GM12892 (cell line): ENCODE data around the gene ZNF689.

Experiments used
- POLR2A ChIP-seq: IDR thresholded peaks from 2 replicates; pipeline ENCODE4 v1.6.1; 2011; ENCODE audit warnings: low read depth, low read length, control low read depth
- POLR2AphosphoS5 ChIP-seq: IDR thresholded peaks from 2 replicates; pipeline ENCODE4 v1.6.1; 2011; ENCODE audit warnings: low read depth, low read length, control low read depth

- TF ChIP-seq POLR2A (no peak), POLR2AphosphoS5 (no peak)
These were observed 45.7 kb upstream of the ZNF689 start for GRCh38 chr16:30655815-30656347.
